Mucosa of descending colon (tissue), 3 donors: ENCODE data around the gene R3HDM2. TPM values are rescaled to one million over a fixed set of nuclear protein-coding genes. Genes with fewer than 3 reads are reported as not detected.

ENCODE experiments used
- ATAC-seq: fragments of 200-7000 bp; cut with Tn5 transposase; one replicate; pipeline ENCODE4 v1.9.1; 2020; ENCODE audit warnings: mild to moderate bottlenecking, moderate library complexity
- DNase-seq, 3 donors: peaks; one replicate each; pipeline ENCODE4 v3.0.0-alpha.2; 2020
- H3K36me3 ChIP-seq: fragments of 200-600 bp; one replicate; pipeline ENCODE4 v1.8.0; 2021; ENCODE audit warnings: low read depth, mild to moderate bottlenecking
- H3K4me1 ChIP-seq: fragments of 200-600 bp; one replicate; pipeline ENCODE4 v1.8.0; 2021; ENCODE audit warnings: low read depth, mild to moderate bottlenecking
- H3K4me3 ChIP-seq: fragments of 200-600 bp; one replicate; pipeline ENCODE4 v1.8.0; 2021; ENCODE audit warnings: mild to moderate bottlenecking
- H3K9me3 ChIP-seq: fragments of 200-600 bp; one replicate; pipeline ENCODE4 v1.8.0; 2021; ENCODE audit warnings: mild to moderate bottlenecking
- CTCF ChIP-seq: fragments of 200-600 bp; IDR thresholded peaks from one replicate; pipeline ENCODE4 v1.8.0; 2022; ENCODE audit warnings: antibody characterized with exemption, mild to moderate bottlenecking
- intact Hi-C, 2 donors: fragments of 100-400 bp; cut with DNase I in 1 of 2; cut with micrococcal nuclease in 1 of 2; formaldehyde crosslinking; loops; one replicate each; pipeline versions ENCODE4 v1.11.0 to v1.11.1; 2022; cut with DNase I, micrococcal nuclease
- total RNA-seq, 3 donors: library from RNA; stranded (reverse); fragmentation: NEBNext Ultra II Directional in 2 of 3; extraction: Animal tissue kit (Norgen Biotek cat#: 25700) in 2 of 3; gene quantifications; one replicate each; pipeline versions ENCODE4 v1.2.1 to v1.2.4, GENCODE V29; 2021 to 2023
- donor health status: DM: no; HTN: no; CAD: no; lungs with moderate emphysema.
- donor health status: DM: no; HTN: no; CAD: no.
- donor health status: DM: no; HTN: yes; CAD: no.

The R3HDM2 gene
- total RNA-seq, 3 donors from 2014 or later, result 43.9 to 80.8 (median 80.6) TPM

DNA sequence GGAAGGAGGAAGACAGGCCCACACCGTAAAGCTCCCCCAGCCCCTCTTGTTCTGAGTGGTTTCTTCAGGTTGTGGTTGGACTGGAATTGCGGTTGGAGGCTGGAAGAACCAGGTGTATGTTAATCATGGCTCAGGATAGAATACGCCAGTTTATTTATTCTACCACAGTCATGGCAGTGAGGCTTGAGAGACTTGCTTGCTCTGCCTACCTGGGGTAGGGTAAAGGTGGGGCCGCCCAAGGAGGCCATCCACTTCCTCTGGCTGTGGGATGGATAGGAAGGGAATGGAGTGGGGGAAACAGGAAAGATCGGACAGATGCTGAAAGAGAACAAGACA, 193.3 kb downstream of the R3HDM2 start:
- DNase-seq (peak in 2 of 3 donors; percentile 19 to 27), ATAC-seq (no peak)
- no peaks in the 10 kb centered on the region for H3K36me3 ChIP-seq
- H3K4me3 ChIP-seq, result no peak overlapping the region
- intact Hi-C loops, result no loop called here
- H3K9me3 ChIP-seq, result no peaks in the 10 kb centered on the region
- peaks cover 43% of the 10 kb centered on the region for H3K4me1 ChIP-seq
- TF ChIP-seq CTCF, result no peak

DNA sequence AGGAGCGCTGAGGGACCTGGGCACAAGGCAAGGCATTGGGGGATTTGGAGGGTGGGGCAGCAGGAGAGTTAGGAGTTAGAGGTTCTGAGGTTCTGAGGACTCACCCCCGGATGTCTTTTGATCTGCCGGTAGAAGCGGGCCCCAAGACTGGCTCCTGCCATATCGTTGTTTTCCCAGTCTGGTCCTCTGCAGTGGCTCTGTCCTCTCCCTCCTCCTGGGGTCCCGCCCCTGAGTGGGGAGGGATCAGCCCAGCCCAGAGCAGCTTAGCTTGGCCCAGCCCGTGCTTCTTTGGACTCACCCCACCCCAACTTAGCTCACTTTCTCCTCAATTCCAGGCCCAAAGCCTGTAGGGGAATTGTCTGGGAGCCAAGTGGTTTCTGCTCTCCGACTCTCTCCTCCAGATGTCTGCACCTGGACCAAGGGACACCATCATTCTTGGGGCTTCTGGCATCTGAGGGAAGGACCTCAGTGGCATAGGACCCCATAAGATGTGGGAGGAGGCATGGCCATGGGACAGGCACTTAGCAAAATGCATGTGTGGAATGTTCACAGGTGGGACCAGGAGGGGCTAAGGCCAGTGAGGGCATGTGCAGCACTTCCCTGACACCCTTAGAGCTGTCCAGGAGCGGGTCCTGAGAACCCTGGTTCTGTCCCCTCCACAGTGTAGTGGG, 193.8 kb downstream of the R3HDM2 start:
- DNase-seq, result peak in 2 of 3 donors; percentile 31 to 44

DNA sequence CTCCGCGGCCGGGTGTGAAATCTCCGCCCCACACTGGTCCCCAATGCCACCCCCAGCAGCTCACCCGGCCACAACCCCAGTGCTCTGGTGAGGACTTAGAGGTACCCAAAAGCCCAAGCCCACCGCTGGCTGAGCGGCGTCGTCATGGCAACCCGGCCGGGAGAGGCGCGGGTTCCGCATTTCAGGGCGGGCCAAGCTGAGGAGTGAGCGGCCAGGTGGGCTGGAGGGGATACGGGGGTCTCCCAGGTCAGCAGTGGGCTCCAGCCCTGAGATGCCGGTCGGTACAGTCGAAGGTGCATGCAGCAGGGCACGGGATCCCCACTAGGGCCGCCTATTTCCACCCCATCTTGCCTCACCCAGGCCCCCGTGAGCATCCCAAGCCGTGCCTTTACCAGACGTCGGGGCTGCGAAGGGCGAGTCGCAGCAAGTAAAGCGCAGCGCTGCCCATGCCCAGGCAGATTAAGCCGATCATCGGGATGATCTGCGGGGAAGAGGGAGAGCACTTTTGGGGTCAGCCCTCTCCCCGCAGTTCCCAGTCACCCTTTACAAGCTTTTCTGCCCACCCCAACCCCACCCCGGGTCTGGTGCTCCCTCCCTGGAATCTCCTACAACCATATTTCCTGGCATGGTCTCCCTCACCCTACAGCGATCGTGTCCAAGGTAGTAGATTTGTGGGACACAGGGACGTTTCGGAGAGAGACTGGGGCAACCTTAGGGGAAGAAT, 194.5 kb downstream of the R3HDM2 start:
- H3K9me3 ChIP-seq, result no peaks in the 10 kb centered on the region
- DNase-seq (peak in 2 of 3 donors; percentile 25 to 63), ATAC-seq (no peak)
- H3K4me1 ChIP-seq, result peaks cover 40% of the 10 kb centered on the region
- intact Hi-C loops, result no loop called here
- no peak overlapping the region for H3K4me3 ChIP-seq
- TF ChIP-seq CTCF, result no peak
- H3K36me3 ChIP-seq, result no peaks in the 10 kb centered on the region

More for the DNA sequence above, 193.8 kb downstream of the R3HDM2 start:
- no peak for ATAC-seq
- H3K4me3 ChIP-seq, result no peak overlapping the region
- no peaks in the 10 kb centered on the region for H3K36me3 ChIP-seq
- intact Hi-C loops, result no loop called here
- TF ChIP-seq CTCF, result no peak
- no peaks in the 10 kb centered on the region for H3K9me3 ChIP-seq
- peaks cover 43% of the 10 kb centered on the region for H3K4me1 ChIP-seq

DNA sequence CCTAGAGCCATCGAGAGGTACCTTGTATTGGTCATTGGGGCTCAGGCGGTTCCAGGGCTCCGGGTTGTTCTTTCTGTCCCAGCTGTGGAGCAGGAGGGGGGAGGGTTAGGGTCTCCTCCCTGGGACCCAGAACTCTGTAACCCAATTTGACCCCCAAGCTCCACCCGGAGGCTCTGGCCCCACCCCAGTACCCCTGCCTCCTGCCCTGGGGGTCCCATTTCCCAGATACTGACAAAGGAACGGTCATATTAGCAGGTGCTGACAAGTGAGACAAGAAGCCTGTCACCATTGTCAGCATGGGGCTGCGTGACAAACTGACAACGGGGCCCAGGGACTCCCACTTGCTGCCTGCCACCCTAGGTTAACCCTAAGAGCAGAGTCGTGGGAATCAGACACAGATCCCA, 195.1 kb downstream of the R3HDM2 start:
- Histone ChIP-seq H3K36me3 (no peaks in the 10 kb centered on the region), H3K4me1 (peaks cover 37% of the 10 kb centered on the region), H3K4me3 (no peak overlapping the region), H3K9me3 (no peaks in the 10 kb centered on the region)
- ATAC-seq, result no peak
- peak in 2 of 3 donors; percentile 9 to 31 for DNase-seq
- intact Hi-C loops, result no loop called here
- no peak for TF ChIP-seq CTCF

GRCh38 chr12:57235017-57235727, 195.7 kb downstream of the R3HDM2 start:
- ATAC-seq (no peak), DNase-seq (peak in 2 of 3 donors; percentile 37 to 63)
- peaks cover 36% of the 10 kb centered on the region for H3K4me1 ChIP-seq
- intact Hi-C loops, result no loop called here
- H3K36me3 ChIP-seq, result no peaks in the 10 kb centered on the region
- TF ChIP-seq CTCF, result no peak
- no peaks in the 10 kb centered on the region for H3K9me3 ChIP-seq
- no peak overlapping the region for H3K4me3 ChIP-seq
